ENCODE results near the gene NEURL1.

DNA sequence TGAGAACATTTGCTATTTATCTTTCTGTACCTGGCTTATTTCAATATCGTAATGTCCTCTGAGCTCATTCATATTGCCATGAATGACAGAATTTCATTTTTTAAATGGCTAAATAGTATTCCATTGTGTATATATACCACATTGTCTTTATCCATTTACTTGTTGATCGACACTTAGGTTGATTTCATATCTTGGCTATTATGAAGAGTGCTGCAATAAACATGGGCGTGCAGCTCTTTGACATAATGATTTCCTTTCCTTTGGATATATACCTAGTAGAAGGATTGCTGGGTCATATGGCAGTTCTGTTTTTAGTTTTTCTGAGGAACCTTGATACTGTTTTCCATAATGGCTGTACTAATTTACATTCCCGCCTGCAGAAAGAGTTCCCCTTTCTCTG is 30.2 kb downstream of the NEURL1 start:
- TF ChIP-seq, protein P1, sequence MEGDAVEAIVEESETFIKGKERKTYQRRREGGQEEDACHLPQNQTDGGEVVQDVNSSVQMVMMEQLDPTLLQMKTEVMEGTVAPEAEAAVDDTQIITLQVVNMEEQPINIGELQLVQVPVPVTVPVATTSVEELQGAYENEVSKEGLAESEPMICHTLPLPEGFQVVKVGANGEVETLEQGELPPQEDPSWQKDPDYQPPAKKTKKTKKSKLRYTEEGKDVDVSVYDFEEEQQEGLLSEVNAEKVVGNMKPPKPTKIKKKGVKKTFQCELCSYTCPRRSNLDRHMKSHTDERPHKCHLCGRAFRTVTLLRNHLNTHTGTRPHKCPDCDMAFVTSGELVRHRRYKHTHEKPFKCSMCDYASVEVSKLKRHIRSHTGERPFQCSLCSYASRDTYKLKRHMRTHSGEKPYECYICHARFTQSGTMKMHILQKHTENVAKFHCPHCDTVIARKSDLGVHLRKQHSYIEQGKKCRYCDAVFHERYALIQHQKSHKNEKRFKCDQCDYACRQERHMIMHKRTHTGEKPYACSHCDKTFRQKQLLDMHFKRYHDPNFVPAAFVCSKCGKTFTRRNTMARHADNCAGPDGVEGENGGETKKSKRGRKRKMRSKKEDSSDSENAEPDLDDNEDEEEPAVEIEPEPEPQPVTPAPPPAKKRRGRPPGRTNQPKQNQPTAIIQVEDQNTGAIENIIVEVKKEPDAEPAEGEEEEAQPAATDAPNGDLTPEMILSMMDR (IDR thresholded peaks at IDR 0.05): no peak
- TF ChIP-seq POLR2AphosphoS5 (IDR thresholded peaks at IDR 0.05; ENCODE audit: low read depth, low read length) (no peak), SIN3A (IDR thresholded peaks at IDR 0.05; ENCODE audit: borderline replicate concordance, insufficient read depth, low read depth, low read length) (no peak)
